Activated CD8-positive, alpha-beta memory T cell treated with anti-CD3 and anti-CD28 coated beads, Interleukin-2, amount 50 U/mL, for 1 hour (primary cell): ENCODE measurements around the gene CCM2.

ENCODE experiments used
- DNase-seq: peaks from one replicate; pipeline ENCODE4 v3.0.0-alpha.2; 2020; ENCODE audit errors: extremely low read depth

The CCM2 gene

GRCh38 chr7:44969049-44969700 lies 30.8 kb upstream of the CCM2 start:
- no peak for DNase-seq

DNA sequence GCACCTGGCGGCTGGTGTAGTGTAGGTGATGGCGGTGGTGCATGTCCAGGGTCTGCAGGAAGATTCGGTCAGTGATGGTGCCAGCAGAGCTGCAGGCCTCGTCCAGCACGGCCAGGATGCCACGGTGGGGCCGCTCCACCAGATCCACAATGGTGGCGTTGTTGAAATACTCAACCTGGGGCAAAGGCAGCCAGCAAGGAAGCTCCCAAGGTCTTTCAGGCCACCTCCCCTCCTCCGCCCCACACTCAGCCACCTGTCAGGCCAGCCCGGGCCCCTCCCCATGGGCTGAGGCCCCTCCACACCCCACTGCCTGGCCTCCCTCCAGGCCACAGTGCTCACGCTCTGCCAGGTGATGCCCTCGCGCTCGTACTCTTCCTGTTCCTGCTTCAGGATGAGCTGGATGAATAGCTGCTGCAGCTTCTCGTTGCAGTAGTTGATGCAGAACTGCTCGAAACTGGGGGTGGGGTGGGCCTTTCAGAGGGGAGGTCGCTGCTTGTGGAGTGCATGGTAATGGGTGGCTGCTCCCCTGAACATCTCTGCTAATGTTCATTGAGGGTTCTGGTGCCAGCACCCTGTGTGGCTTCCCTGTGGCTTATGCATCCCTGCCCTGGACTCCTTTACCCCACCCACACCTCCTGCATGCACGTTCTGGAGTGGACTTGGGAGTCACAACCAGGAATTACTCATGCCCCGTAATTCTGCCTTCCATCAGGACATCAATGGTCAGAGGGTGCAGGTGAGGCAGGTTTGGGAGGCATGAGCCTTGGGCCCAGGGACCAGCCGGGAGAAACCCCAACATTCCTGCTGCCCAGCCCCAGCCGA lies 30.1 kb upstream of the CCM2 start:
- DNase-seq, result no peak

GRCh38 chr7:44970523-44971051 lies 29.4 kb upstream of the CCM2 start:
- DNase-seq, result no peak

- DNase-seq, result no peak
Measured at GRCh38 chr7:44971188-44971901, 28.7 kb upstream of the CCM2 start.

GRCh38 chr7:44971902-44972441 lies 28.0 kb upstream of the CCM2 start:
- DNase-seq, result no peak

DNA sequence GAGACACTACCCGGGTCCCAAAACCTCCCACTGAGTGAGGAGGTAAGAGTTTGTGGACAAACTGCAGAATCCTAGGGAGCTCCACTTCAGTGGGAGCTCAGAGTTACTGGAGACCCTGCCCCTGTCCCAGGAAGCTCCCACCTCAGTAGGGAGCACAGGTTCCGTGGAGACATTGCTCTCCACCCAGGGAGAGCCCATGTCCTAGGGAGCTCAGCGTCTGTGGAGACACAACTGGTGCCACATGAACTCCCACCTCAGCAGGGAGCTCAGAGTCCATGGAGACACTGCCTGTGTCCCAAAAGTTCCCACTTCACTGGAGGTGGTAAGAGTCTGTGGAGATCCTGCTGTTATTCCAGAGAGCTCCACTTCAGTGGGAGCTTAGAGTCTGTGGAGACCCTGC lies 27.4 kb upstream of the CCM2 start:
- no peak for DNase-seq

GRCh38 chr7:44973610-44974401 lies 26.2 kb upstream of the CCM2 start:
- DNase-seq, result no peak

- DNase-seq, result no peak
Measured at GRCh38 chr7:44974549-44974948, 25.5 kb upstream of the CCM2 start.

DNA sequence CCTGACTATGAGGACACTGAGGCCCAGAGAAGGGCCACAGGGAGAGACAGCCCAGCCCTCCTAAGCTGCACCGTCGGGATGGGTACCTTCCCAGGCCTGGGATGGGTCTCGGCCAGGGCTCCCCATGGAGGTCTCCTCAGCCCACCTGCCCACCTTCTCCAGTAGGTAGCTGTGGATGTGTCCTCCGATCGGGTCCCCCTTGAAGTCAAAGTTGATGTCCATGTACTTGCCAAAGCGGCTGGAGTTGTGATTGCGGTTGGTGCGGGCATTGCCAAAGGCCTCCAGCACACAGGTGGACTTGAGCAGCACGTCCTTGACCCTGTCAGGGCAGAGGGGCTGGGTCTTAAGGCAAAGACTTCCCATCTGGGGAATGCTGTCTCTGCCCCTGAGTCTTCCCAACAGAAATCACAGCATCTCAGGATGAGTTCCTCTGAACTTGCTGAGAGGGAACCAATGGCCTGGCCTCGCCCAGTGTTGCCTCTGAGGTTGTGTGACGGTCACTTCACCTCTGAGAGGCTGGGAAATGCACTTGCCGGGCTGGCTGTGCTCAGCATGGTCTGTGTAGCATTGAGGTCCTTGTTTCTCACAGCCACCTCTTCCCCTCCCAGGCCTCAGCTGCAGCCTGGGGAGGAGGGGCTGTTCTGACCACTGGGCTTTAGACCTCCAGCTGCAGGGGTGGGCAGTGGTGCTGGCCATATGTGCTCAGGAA lies 24.5 kb upstream of the CCM2 start:
- no peak for DNase-seq

DNA sequence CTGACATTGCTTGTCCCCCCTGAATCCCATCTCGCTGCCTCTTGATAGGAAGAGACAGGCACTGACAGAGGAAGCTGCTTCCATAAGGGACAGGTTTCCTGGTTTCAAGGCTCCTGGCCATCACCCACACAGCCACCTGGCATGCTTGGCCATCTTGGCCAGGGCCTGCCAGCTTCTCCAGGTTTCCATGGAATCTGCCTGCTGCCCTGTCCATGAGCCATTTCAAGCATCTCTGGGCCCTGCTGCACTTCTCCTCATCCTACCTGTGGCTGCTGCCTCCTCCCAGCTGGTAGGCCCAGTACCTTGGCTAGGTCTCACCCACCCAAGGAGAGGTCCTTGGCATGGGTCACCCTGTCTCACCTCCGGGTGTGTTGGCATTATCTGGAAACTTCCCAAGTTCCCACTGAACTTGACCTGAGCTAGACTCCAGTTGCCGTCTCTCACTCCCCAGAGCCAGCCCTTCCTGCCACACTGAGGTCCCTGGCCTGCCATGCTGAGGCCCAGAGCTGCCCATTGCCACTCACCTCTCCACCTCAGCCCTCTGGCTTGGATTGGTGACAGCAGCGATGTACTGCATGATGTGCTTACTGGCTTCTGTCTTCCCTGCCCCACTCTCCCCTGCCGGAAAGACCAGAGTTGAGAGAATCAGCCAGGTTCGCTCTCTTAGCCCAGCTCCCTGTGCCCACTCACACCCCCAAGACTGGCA lies 23.8 kb upstream of the CCM2 start:
- DNase-seq, result no peak

GRCh38 chr7:44976746-44977196 lies 23.2 kb upstream of the CCM2 start:
- no peak for DNase-seq

GRCh38 chr7:44977304-44977958 lies 22.6 kb upstream of the CCM2 start:
- DNase-seq, result peak; percentile 68

GRCh38 chr7:44977959-44978335 lies 22.1 kb upstream of the CCM2 start:
- DNase-seq, result no peak

- DNase-seq, result peak; percentile 77
Measured at GRCh38 chr7:44978511-44979366, 21.3 kb upstream of the CCM2 start, which contains the start of gene MYO1G. TSS of gene MYO1G (minus strand) at chr7:44979015. CDS start at chr7:44978961, 54 bp downstream.

DNA sequence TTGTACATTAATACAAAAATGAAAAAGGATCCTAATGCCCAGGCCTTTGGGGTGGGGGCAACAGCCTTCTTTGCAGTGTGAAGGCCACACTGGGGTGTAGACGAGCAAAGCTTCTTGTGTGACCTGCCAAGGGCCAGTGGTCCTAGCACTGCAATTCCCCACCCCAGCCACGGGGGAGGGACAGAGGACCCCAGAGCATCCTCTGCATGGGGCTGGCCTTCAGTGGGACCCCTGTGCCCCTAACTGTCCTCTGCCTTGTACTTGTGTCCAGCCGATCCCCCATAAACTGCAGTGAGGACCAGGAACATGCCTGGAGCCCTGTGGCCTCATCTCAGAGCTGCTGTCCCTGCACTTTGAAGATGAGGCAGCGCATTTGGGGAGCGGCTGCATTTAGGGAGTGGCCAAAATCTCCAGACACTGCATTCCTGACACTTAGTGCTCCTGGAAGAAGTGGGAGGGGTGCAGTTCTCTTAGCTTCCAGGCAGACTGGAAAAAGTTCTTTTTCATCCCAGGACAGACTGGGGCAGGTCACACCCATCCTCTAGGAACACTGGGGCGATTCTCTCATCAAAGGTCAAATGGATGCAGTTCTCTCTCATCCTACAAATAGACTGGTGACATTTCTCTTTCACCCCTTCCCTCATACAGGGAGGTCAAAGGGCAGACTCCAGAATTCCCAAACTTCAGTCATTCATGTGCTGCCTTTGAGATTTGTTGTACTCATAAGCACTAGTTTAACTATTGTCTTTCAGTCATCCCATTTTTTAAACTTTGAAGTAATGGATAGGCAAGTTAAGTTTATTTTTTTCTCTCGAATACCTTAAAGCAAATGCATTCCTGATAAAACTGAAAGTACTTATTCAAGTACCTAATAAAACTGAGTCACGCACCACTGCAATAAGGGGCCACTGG lies 20.3 kb upstream of the CCM2 start:
- no peak for DNase-seq

DNA sequence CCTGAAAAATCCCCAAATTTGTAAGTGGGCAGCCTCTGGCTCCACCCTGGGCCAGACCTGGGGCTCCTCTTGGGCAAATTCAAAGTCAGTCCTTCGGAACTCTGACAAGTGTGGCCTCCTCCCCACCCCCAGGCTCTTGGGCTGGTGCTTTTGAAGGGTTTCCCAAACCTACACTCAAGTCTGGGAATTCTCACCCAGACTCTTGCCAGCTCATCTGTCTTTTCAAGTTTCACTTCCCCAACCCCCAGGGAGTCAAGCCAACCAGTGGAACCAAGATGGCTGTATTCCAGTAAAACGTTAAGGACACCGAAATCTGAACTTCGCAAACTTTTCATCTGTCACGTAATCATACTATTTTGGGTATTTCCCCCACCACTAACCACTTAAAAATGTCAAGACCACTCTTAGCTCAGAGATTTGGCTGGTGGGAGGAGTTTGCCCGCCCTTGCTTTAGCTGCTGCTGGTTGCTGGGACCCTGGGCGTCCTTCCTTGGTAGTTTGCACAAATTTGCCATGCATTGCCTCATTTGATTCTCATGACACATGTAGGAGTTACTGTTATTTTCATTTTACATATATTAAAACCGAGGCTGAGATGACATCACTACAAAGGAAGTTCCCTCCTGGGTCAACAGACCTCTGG lies 19.5 kb upstream of the CCM2 start:
- no peak for DNase-seq
